Measurements from ENCODE around the gene TNNC1. TPM values are rescaled to one million over a fixed set of nuclear protein-coding genes. Genes with fewer than 3 reads are reported as not detected.

TNNC1 gene
- total RNA-seq, 1 donor: 0.54 TPM

DNA sequence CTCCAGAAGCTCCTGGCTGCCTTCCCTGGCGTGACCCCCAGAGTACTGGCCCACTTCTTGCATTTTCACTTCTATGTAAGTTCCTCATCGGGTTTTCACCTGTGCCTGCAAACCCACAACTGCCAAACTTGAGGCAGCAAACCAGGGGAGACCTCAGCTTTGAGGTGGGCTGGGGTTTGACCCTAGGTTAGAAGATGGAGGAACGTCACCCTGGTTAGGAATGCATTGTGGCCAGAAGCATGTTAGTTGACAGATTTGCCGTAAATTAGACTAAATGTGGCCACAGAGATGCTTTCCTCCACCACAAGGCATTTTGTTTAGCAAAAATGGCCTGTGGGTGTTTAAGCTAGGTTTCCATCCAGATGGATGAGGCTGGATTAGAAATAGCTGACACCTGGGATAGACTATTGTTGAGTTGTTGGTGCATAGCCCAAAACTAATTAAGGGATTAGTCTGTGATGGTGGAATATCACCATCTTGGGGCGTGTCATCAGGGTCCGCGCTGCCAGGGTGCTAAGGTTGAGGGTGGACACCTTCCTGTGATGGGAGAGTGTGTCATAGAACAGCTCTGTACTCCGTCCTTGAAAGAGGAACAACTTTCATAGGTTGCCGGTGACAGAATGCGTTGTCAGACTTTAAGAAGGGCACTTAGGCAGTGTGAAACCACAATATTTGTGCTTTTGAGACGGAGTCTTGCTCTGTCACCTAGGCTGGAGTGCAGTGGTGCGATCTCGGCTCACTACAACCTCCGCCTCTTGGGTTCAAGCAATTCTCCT, 5.1 kb upstream of the TNNC1 start:
- DNase-seq (ENCODE audit: low read depth in 2 of 3, low spot score in 2 of 3): no peak

- DNase-seq (ENCODE audit: low read depth in 2 of 3, low spot score in 2 of 3): no peak
Observed at GRCh38 chr3:52458031-52458760, 4.4 kb upstream of the TNNC1 start.

DNA sequence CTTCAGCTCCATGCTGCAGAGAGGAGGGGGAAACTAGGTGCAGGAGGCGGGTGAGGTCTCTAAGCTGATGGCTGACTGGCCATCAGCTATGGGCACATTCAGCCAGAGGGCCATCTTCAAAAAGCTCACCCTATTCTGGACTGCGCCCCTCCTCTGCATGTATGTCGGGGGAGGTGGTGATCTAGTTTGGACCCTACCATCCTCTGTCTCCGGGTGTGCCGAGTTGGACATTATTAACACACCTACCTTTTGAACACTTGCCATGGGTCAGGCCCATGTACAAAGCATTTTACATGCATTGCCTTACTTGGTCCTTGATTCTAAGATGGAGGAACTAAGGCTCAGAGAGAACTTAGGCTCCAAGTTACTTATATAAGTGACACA, 3.0 kb upstream of the TNNC1 start:
- DNase-seq (ENCODE audit: low read depth in 2 of 3, low spot score in 2 of 3): no peak

GRCh38 chr3:52456169-52456799, 2.4 kb upstream of the TNNC1 start:
- no peak for DNase-seq (ENCODE audit: low read depth in 2 of 3, low spot score in 2 of 3)

- peak; percentile 88 to 92 (median 89) for DNase-seq (ENCODE audit: low read depth in 2 of 3, low spot score in 2 of 3)
Observed at GRCh38 chr3:52455283-52456168, 1.7 kb upstream of the TNNC1 start, which contains the start of gene NISCH. Gene NISCH, plus strand, starts transcription at chr3:52455604. Its CDS starts 38 bp downstream, at chr3:52455642.

- DNase-seq (ENCODE audit: low read depth in 2 of 3, low spot score in 2 of 3): no peak
Observed at GRCh38 chr3:52454938-52455282, 1.1 kb upstream of the TNNC1 start.

- DNase-seq (ENCODE audit: low read depth in 2 of 3, low spot score in 2 of 3): no peak
Observed at GRCh38 chr3:52454250-52454937, 553 bp upstream of the TNNC1 start.

GRCh38 chr3:52452570-52453221, 1.1 kb downstream of the TNNC1 start:
- DNase-seq (ENCODE audit: low read depth in 2 of 3, low spot score in 2 of 3): no peak

- no peak for DNase-seq (ENCODE audit: low read depth in 2 of 3, low spot score in 2 of 3)
Observed at GRCh38 chr3:52452126-52452525, 1.7 kb downstream of the TNNC1 start.

GRCh38 chr3:52451237-52452083, 2.4 kb downstream of the TNNC1 start:
- DNase-seq (ENCODE audit: low read depth in 2 of 3, low spot score in 2 of 3): no peak

- no peak for DNase-seq (ENCODE audit: low read depth in 2 of 3, low spot score in 2 of 3)
Observed at GRCh38 chr3:52450489-52451236, 3.2 kb downstream of the TNNC1 start.

- no peak for DNase-seq (ENCODE audit: low read depth in 2 of 3, low spot score in 2 of 3)
Observed at GRCh38 chr3:52447512-52448355, 6.1 kb downstream of the TNNC1 start.

- peak; percentile 58 to 85 (median 79) for DNase-seq (ENCODE audit: low read depth in 2 of 3, low spot score in 2 of 3)
Observed at GRCh38 chr3:52446631-52447511, 7.0 kb downstream of the TNNC1 start.

- no peak for DNase-seq (ENCODE audit: low read depth in 2 of 3, low spot score in 2 of 3)
Observed at GRCh38 chr3:52446042-52446441, 7.8 kb downstream of the TNNC1 start.

GRCh38 chr3:52444860-52445793, 8.7 kb downstream of the TNNC1 start, which contains the start of gene SEMA3G:
Gene SEMA3G, minus strand, starts transcription at chr3:52445103. Its CDS starts 76 bp downstream, at chr3:52445027.
- peak in 2 of 3 donors; percentile 74 to 84 for DNase-seq (ENCODE audit: low read depth in 2 of 3, low spot score in 2 of 3)

Measured in hematopoietic multipotent progenitor cell (in vitro differentiated cells).